Ishikawa (cell line): ENCODE data around the gene MAP1S.

Experiments
- CEBPB ChIP-seq: IDR thresholded peaks from 2 replicates; pipeline ENCODE4 v1.6.1; 2012
- CREB1 ChIP-seq: IDR thresholded peaks from 2 replicates; pipeline ENCODE4 v1.6.1; 2012; ENCODE audit warnings: low read depth
- EGR1 ChIP-seq: IDR thresholded peaks from 2 replicates; pipeline ENCODE4 v1.6.1; 2012
- EP300 ChIP-seq: IDR thresholded peaks from 2 replicates; pipeline ENCODE4 v1.6.1; 2012; ENCODE audit warnings: borderline replicate concordance
- FOXM1 ChIP-seq: IDR thresholded peaks from 2 replicates; pipeline ENCODE4 v1.6.1; 2012; ENCODE audit warnings: low read depth, borderline replicate concordance
- MAX ChIP-seq: IDR thresholded peaks from 2 replicates; pipeline ENCODE4 v1.6.1; 2012
- NFIC ChIP-seq: IDR thresholded peaks from 2 replicates; pipeline ENCODE4 v1.6.1; 2012
- RAD21 ChIP-seq: IDR thresholded peaks from 2 replicates; pipeline ENCODE4 v1.6.1; 2012; ENCODE audit warnings: low read depth
- REST ChIP-seq: IDR thresholded peaks from 2 replicates; pipeline ENCODE4 v1.6.1; 2012; ENCODE audit warnings: low read depth, mild to moderate bottlenecking
- TAF1 ChIP-seq: IDR thresholded peaks from 2 replicates; pipeline ENCODE4 v1.6.1; 2012; ENCODE audit warnings: low read depth, mild to moderate bottlenecking
- TCF12 ChIP-seq: IDR thresholded peaks from 2 replicates; pipeline ENCODE4 v1.6.1; 2012; ENCODE audit warnings: low read depth
- TEAD4 ChIP-seq: IDR thresholded peaks from 2 replicates; pipeline ENCODE4 v1.6.1; 2012
- USF1 ChIP-seq: IDR thresholded peaks from 2 replicates; pipeline ENCODE4 v1.6.1; 2012
- YY1 ChIP-seq: IDR thresholded peaks from 2 replicates; pipeline ENCODE4 v1.6.1; 2012; ENCODE audit warnings: low read depth
- ZBTB7A ChIP-seq: IDR thresholded peaks from 2 replicates; pipeline ENCODE4 v1.6.1; 2012; ENCODE audit warnings: low read depth

MAP1S gene

GRCh38 chr19:17741456-17741855, 22.2 kb downstream of the MAP1S start:
- TF ChIP-seq EGR1 (no peak), TEAD4 (no peak), CREB1 (no peak), RAD21 (no peak), EP300 (no peak), ZBTB7A (no peak), NFIC (no peak), MAX (no peak), TCF12 (no peak), USF1 (no peak), FOXM1 (no peak), TAF1 (no peak), CEBPB (no peak), REST (no peak), YY1 (no peak)

GRCh38 chr19:17743874-17744580, 24.7 kb downstream of the MAP1S start:
- no peak for TF ChIP-seq REST
- TF ChIP-seq EGR1 = no peak
- TF ChIP-seq USF1 = no peak

- 0 out of 2 replicates have a peak, but pooled peaks have one; percentile 20 for TF ChIP-seq CREB1
- peak; percentile 77 for TF ChIP-seq MAX
- TF ChIP-seq YY1 = no peak
- no peak for TF ChIP-seq TAF1
- TF ChIP-seq FOXM1 = no peak
- no peak for TF ChIP-seq REST
- no peak for TF ChIP-seq EP300
- no peak for TF ChIP-seq EGR1
- peak; percentile 92 for TF ChIP-seq ZBTB7A
- no peak for TF ChIP-seq TEAD4
- TF ChIP-seq NFIC = no peak
- TF ChIP-seq TCF12 = no peak
- TF ChIP-seq USF1 = no peak
- TF ChIP-seq RAD21 = no peak
- no peak for TF ChIP-seq CEBPB
These were observed 28.2 kb downstream of the MAP1S start for GRCh38 chr19:17747205-17748098.
